Activated CD8-positive, alpha-beta T cell treated with anti-CD3 and anti-CD28 coated beads for 36 hours (primary cell): Measurements from ENCODE around the gene MAP3K19. TPM values are rescaled to one million over a fixed set of nuclear protein-coding genes. Genes with fewer than 3 reads are reported as not detected.
"Not testable (repeated sequence)": the region's sequence is repeated elsewhere in the genome, so short reads cannot be mapped to it uniquely, and the experiment has no call there.

Experiments
- ATAC-seq: fragments of 200-7000 bp; cut with Tn5 transposase; one replicate; pipeline ENCODE4 v1.10.0; 2021; ENCODE audit warnings: mild to moderate bottlenecking, moderate library complexity
- CTCF ChIA-PET: fragments of 350-600 bp; sonication (Branson Sonifier 250); formaldehyde crosslinking; loops from one replicate; lab custom pipeline; 2021; ENCODE audit warnings: antibody characterized with exemption; lab: Charles Lee
- POLR2A ChIA-PET: fragments of 350-600 bp; sonication (Branson Sonifier 250); formaldehyde crosslinking; loops from one replicate; lab custom pipeline; 2021; ENCODE audit warnings: antibody characterized with exemption; lab: Charles Lee
- DNase-seq: peaks from one replicate; pipeline ENCODE4 v3.0.0-alpha.2; 2020
- H3K27ac Mint-ChIP-seq: one replicate; pipeline ENCODE4 v1.8.0; 2021; ENCODE audit warnings: mild to moderate bottlenecking, mixed read lengths
- H3K27me3 Mint-ChIP-seq: one replicate; pipeline ENCODE4 v1.8.0; 2021; ENCODE audit warnings: mixed read lengths
- H3K36me3 Mint-ChIP-seq: one replicate; pipeline ENCODE4 v1.8.0; 2021; ENCODE audit warnings: low read depth, mixed read lengths
- H3K4me1 Mint-ChIP-seq: one replicate; pipeline ENCODE4 v1.8.0; 2021; ENCODE audit warnings: low read depth, mixed read lengths
- H3K4me3 Mint-ChIP-seq: one replicate; pipeline ENCODE4 v1.8.0; 2021; ENCODE audit warnings: mild to moderate bottlenecking, moderate library complexity, mixed read lengths
- H3K9me3 Mint-ChIP-seq: one replicate; pipeline ENCODE4 v1.8.0; 2021; ENCODE audit warnings: mixed read lengths
- CTCF ChIP-seq: fragments of 200-600 bp; IDR thresholded peaks from one replicate; pipeline ENCODE4 v1.8.0; 2022; ENCODE audit warnings: antibody characterized with exemption, mild to moderate bottlenecking
- intact Hi-C: fragments of 100-400 bp; cut with micrococcal nuclease; formaldehyde crosslinking; loops from one replicate; pipeline ENCODE4 v1.10.0; 2022
- total RNA-seq, 2 experiments: library from RNA; stranded (reverse); gene quantifications; one replicate each; pipeline ENCODE4 v1.2.3, GENCODE V29; 2021

Gene MAP3K19
- total RNA-seq, 2 experiments from 2014 or later = not detected

DNA sequence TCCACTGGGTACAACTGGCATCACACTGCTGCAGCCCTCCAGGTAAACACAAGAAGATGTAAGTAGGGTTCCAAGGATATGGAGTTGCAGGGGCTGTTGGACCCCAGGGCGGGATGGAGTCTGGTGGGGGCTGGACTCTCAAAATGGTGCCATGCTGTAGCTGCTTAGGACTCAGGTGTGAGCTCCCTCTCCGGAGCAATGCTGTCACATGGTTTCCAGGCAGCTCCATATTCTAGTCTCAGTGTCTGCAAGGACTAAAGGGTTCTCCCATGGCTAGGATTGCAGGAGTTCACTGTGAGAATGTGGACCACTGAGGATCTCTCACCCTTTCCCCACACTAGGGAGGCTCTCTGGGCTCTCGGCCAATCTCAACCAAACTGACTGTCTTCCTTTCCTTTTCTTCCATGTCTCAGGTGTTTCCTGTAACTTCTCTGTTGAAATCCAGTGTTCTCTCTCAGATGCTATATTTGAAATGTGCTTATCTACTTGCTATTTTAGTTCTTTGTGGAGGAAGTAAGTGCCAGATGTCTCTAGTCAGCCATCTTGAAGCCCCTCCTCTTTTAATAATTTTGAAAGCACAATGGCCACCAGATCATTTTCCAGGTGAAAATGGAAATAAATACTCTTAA is 71.1 kb downstream of the MAP3K19 start:
- ATAC-seq = no peak
- H3K36me3 Mint-ChIP-seq = peaks cover 13% of the 10 kb centered on the region
- intact Hi-C loops = no loop called here

DNA sequence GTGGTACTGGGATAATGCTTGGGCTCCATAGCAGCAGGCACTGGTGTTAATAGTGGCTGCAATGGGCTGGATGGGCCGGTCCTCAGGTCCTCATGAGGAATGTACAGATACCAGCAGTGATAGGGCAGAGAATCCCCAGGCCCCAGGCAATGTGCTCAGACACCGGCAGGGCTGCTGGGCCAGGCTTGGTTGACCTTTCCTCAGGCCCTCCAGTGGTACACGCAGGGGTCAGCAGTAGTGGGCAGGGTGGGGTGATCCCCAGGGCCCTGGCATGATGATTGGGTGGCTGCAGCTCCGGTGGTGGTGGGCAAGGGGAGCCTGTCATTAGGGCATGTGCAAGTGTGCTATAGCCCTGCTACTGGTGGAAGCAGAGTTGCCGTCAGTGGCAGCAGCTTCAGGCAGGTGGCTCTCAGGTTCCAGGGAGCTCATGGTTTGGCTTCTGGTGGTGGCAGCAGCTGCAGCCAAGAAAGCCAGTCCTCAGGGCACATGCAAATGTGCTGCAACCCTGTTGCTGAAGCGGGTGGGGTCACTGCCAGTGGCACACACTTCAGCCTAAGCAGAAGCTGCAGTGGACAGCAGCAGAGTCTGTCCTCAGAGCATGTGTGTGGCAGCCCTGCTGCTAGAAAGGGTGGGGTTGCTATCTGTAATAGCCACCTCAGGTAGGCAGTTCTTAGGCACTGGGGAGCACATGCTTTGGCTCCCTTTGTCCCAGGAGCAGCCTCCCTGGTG is 71.8 kb downstream of the MAP3K19 start:
- TF ChIP-seq CTCF = no peak
- no peak for DNase-seq
- peaks cover 13% of the 10 kb centered on the region for H3K36me3 Mint-ChIP-seq
- peaks cover 2% of the 10 kb centered on the region for H3K27me3 Mint-ChIP-seq
- ChIA-PET POLR2A (interaction anchor here (1.6 kb wide), 1 partner anchor 12 kb away, joined by 3 read pairs; no protein-coding TSS in a partner anchor), CTCF (no interaction called here)
- peaks cover 20% of the 10 kb centered on the region for H3K9me3 Mint-ChIP-seq
- H3K4me1 Mint-ChIP-seq = peaks cover 16% of the 10 kb centered on the region
- no peak overlapping the region for H3K4me3 Mint-ChIP-seq
- no peak for ATAC-seq
- no peak overlapping the region for H3K27ac Mint-ChIP-seq
- intact Hi-C loops = no loop called here

More for the DNA sequence above, 71.1 kb downstream of the MAP3K19 start:
- POLR2A ChIA-PET = no interaction called here
- CTCF ChIA-PET = no interaction called here
- Mint-ChIP-seq H3K4me1 (peaks cover 16% of the 10 kb centered on the region), H3K4me3 (no peak overlapping the region), H3K27me3 (peaks cover 3% of the 10 kb centered on the region), H3K9me3 (peaks cover 17% of the 10 kb centered on the region), H3K27ac (no peak overlapping the region)
- no peak for DNase-seq
- no peak for TF ChIP-seq CTCF

DNA sequence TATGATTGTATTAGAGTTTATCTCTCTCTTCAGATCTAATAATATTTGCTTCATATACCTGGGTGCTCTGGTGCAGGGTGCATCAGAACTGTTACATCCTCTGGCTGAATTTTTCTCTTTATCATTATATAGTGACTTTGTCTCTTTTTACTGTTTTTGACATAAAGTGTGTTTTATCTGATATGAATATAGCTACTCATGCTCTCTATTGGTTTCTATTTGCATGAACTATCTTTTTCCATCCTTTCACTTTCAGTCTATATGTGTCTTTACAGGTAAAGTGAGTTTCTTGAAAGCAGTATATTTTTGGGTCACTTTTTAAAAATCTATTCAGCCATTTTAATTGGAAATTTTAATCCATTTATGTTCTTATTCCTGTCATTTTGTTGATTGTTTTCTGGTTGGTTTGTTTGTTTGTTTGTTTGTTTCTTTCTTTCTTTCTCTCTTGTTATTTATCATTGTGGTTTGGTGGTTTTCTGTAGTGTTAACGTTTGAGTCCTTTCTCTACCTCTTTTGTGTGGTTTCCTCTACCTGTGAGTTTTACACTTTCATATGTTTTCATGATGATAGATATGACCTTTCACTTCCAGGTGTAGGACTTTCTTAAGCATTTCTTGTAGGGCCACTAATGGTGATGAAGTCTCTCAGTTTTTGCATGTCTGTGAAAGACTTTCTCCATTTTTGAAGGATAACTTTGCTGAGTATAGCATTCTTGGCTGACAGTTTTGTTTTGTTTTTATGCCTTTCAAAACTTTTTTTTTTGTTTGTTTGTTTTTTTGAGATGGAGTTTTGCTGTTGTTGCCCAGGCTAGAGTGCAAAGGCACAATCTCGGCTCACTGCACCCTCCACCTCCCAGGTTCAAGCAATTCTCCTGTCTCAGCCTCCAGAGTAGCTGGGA is 73.8 kb downstream of the MAP3K19 start:
- no peak overlapping the region for H3K4me3 Mint-ChIP-seq
- H3K4me1 Mint-ChIP-seq = peaks cover 16% of the 10 kb centered on the region
- intact Hi-C loops = no loop called here
- no peaks in the 10 kb centered on the region for H3K27me3 Mint-ChIP-seq
- DNase-seq (no peak), ATAC-seq (peak; percentile 77)
- peak overlapping the region; percentile 21 for H3K27ac Mint-ChIP-seq
- ChIA-PET POLR2A (interaction anchor here (0.6 to 1.6 kb wide), 2 partner anchors 10 to 29 kb away, joined by 3 read pairs; no protein-coding TSS in a partner anchor), CTCF (no interaction called here)
- H3K9me3 Mint-ChIP-seq = peaks cover 27% of the 10 kb centered on the region
- H3K36me3 Mint-ChIP-seq = peaks cover 15% of the 10 kb centered on the region
- TF ChIP-seq CTCF = no peak

- H3K27me3 Mint-ChIP-seq, H3K36me3 Mint-ChIP-seq, CTCF ChIA-PET, ATAC-seq, H3K4me1 Mint-ChIP-seq, H3K27ac Mint-ChIP-seq, intact Hi-C loops, H3K4me3 Mint-ChIP-seq, POLR2A ChIA-PET: not testable (repeated sequence)
- DNase-seq = peak; percentile 13
- H3K9me3 Mint-ChIP-seq = peaks cover 12% of the 10 kb centered on the region
Measured at GRCh38 chr2:134967166-134967565, 80.1 kb downstream of the MAP3K19 start.

DNA sequence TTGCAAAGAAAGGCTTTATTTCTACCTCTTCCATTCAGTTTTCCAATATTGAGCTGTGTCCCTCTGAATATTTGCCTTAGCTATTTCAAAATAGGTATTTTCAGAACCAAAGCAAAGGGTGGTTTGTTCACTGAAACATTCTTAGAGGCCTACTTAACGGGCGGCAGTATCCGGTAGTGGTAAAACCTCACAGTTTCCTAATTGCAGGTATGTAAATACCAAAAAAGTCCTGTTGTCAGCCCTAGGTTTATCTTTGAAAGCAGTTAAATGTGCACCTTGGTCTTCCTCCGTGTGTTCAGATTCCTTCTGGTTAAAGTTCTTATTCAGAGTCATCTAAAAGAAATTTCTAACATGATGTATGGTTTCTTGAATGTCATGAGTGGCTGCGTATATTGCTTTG is 89.8 kb downstream of the MAP3K19 start:
- Mint-ChIP-seq H3K27ac (peak overlapping the region; percentile 30), H3K27me3 (no peaks in the 10 kb centered on the region), H3K36me3 (peaks cover 31% of the 10 kb centered on the region), H3K4me3 (no peak overlapping the region), H3K9me3 (no peaks in the 10 kb centered on the region), H3K4me1 (peaks cover 13% of the 10 kb centered on the region)
- intact Hi-C loops = no loop called here
- no peak for DNase-seq
- TF ChIP-seq CTCF = no peak
- CTCF ChIA-PET = no interaction called here
- no peak for ATAC-seq
- POLR2A ChIA-PET = no interaction called here
